Cardiac muscle cell (in vitro differentiated cells and primary cell): Measurements from ENCODE around the gene TMEM182. TPM values are rescaled to one million over a fixed set of nuclear protein-coding genes. Genes with fewer than 3 reads are reported as not detected.

Experiments used
- DNase-seq, 2 donors: peaks; one replicate each; pipeline versions ENCODE4 v3.0.0 to v3.0.0-alpha.2; 2010 to 2017; ENCODE audit warnings: low read depth in 1 of 2, low spot score in 1 of 2
- H3K27ac ChIP-seq: fragments of 200-600 bp; sonication (generic); 2 replicates; pipeline ENCODE4 v1.5.1; 2016
- H3K27me3 ChIP-seq: fragments of 200-600 bp; sonication (generic); 2 replicates; pipeline ENCODE4 v1.6.0; 2016; ENCODE audit warnings: control low read depth
- H3K36me3 ChIP-seq: fragments of 200-600 bp; sonication (generic); 2 replicates; pipeline ENCODE4 v1.5.1; 2016; ENCODE audit warnings: control low read depth
- H3K4me1 ChIP-seq: fragments of 200-600 bp; sonication (generic); 2 replicates; pipeline ENCODE4 v1.8.1; 2017; ENCODE audit warnings: low read depth, mild to moderate bottlenecking, mixed run types
- H3K4me3 ChIP-seq: fragments of 200-600 bp; sonication (generic); 2 replicates; pipeline ENCODE4 v1.5.1; 2016; ENCODE audit warnings: mild to moderate bottlenecking
- H3K9me3 ChIP-seq: fragments of 200-600 bp; sonication (generic); 2 replicates; pipeline ENCODE4 v1.5.1; 2017; ENCODE audit warnings: low read depth, mild to moderate bottlenecking, control low read depth
- CTCF ChIP-seq: IDR thresholded peaks from 2 replicates; pipeline ENCODE4 v1.5.1; 2012; ENCODE audit warnings: low read depth, mild to moderate bottlenecking, low read length
- polyA plus RNA-seq: library from polyadenylated mRNA; unstranded; fragments of >200 nt; fragmentation: Nextera tagmentation; extraction: Ambion mirVana; gene quantifications from 2 replicates; pipeline ENCODE4 v1.2.1, GENCODE V29; 2016
- total RNA-seq: library from RNA; depleted of rRNA; stranded (reverse); fragments of >200 nt; gene quantifications from 2 replicates; pipeline ENCODE4 v1.2.3, GENCODE V29; 2016

The TMEM182 gene
- total and polyA plus RNA-seq, 2 experiments from 2014 or later = 2.7 to 6.8 TPM

GRCh38 chr2:102795641-102796040 is 33.8 kb downstream of the TMEM182 start:
- no peak overlapping the region for H3K27ac ChIP-seq
- no peak for DNase-seq
- TF ChIP-seq CTCF = no peak

GRCh38 chr2:102796337-102796736 is 34.5 kb downstream of the TMEM182 start:
- H3K4me3 ChIP-seq = no peak overlapping the region
- H3K36me3 ChIP-seq = no peaks in the 10 kb centered on the region
- no peak for TF ChIP-seq CTCF
- H3K27ac ChIP-seq = no peak overlapping the region
- H3K27me3 ChIP-seq = no peaks in the 10 kb centered on the region
- DNase-seq = no peak
- H3K9me3 ChIP-seq = no peaks in the 10 kb centered on the region
- no peaks in the 10 kb centered on the region for H3K4me1 ChIP-seq

More at GRCh38 chr2:102795641-102796040, 33.8 kb downstream of the TMEM182 start:
- Histone ChIP-seq H3K9me3 (no peaks in the 10 kb centered on the region), H3K4me3 (no peak overlapping the region), H3K27me3 (no peaks in the 10 kb centered on the region), H3K4me1 (no peaks in the 10 kb centered on the region), H3K36me3 (no peaks in the 10 kb centered on the region)

- Histone ChIP-seq H3K4me3 (no peak overlapping the region), H3K9me3 (no peaks in the 10 kb centered on the region), H3K36me3 (no peaks in the 10 kb centered on the region), H3K27me3 (no peaks in the 10 kb centered on the region), H3K27ac (no peak overlapping the region), H3K4me1 (no peaks in the 10 kb centered on the region)
- no peak for DNase-seq
- TF ChIP-seq CTCF = no peak
Measured at GRCh38 chr2:102797486-102797885, 35.7 kb downstream of the TMEM182 start.

GRCh38 chr2:102798181-102798580 is 36.4 kb downstream of the TMEM182 start:
- Histone ChIP-seq H3K4me1 (no peaks in the 10 kb centered on the region), H3K27ac (no peak overlapping the region), H3K4me3 (no peak overlapping the region), H3K27me3 (no peaks in the 10 kb centered on the region), H3K9me3 (no peaks in the 10 kb centered on the region), H3K36me3 (no peaks in the 10 kb centered on the region)
- no peak for TF ChIP-seq CTCF
- no peak for DNase-seq

- H3K36me3 ChIP-seq = no peaks in the 10 kb centered on the region
- no peak for TF ChIP-seq CTCF
- peak in 1 of 2 donors; percentile 43 for DNase-seq
- H3K4me3 ChIP-seq = no peak overlapping the region
- H3K27ac ChIP-seq = no peak overlapping the region
- peaks cover 3% of the 10 kb centered on the region for H3K4me1 ChIP-seq
- no peaks in the 10 kb centered on the region for H3K27me3 ChIP-seq
- no peaks in the 10 kb centered on the region for H3K9me3 ChIP-seq
Measured at GRCh38 chr2:102801098-102801718, 39.4 kb downstream of the TMEM182 start.
